ENCODE data around the gene KLF7.

DNA sequence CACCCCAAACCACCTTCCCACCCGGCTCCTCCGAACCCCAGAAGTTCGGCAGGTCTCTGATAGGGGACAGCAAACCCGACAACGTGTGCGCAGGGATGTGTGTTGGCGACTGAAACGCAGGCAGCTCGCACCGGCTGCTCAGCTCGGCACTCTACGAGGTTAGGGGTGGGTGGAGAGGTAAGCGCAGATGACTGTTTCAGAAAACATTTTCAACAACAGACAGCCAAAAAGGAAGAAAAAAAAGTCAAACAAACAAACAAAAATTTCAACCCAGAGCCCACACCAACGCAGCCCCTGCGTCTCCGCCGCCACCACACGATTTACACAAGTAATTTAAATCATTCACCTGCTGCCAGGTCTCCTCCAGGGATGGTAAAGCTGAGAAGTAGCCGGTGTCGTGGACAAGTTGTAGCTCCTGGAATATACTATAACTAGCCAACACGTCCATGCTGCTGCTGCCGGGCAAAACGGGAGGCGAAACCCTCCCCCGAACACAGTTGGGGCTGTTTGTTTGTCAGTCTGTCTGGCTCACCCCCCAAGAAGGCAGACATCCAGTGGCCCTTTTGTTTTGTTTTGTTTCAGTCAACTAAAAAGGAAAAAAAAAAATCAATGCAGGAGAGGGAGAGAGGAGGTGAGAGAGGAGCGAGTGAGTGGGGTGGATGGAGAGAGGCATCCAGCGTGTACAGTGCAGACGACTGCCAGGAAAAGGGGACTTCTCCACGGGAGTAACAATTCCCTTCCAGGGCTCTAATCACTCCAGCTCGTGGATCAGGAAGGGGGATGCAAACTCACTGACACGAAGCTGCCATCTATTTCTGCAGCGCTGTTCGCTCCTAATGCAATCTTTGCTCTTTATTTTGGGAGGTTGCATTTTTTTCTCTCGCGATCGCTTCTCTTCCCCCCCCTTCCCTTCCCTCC, at the start of gene KLF7:
- no peak for TF ChIP-seq POLR2A (IDR thresholded peaks at IDR 0.05)
- TF ChIP-seq, protein P1, sequence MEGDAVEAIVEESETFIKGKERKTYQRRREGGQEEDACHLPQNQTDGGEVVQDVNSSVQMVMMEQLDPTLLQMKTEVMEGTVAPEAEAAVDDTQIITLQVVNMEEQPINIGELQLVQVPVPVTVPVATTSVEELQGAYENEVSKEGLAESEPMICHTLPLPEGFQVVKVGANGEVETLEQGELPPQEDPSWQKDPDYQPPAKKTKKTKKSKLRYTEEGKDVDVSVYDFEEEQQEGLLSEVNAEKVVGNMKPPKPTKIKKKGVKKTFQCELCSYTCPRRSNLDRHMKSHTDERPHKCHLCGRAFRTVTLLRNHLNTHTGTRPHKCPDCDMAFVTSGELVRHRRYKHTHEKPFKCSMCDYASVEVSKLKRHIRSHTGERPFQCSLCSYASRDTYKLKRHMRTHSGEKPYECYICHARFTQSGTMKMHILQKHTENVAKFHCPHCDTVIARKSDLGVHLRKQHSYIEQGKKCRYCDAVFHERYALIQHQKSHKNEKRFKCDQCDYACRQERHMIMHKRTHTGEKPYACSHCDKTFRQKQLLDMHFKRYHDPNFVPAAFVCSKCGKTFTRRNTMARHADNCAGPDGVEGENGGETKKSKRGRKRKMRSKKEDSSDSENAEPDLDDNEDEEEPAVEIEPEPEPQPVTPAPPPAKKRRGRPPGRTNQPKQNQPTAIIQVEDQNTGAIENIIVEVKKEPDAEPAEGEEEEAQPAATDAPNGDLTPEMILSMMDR (IDR thresholded peaks at IDR 0.05): no peak

All from right lobe of liver (tissue), 4 donors.